Measurements from ENCODE around the gene CACNA2D3.

CACNA2D3 gene

DNA sequence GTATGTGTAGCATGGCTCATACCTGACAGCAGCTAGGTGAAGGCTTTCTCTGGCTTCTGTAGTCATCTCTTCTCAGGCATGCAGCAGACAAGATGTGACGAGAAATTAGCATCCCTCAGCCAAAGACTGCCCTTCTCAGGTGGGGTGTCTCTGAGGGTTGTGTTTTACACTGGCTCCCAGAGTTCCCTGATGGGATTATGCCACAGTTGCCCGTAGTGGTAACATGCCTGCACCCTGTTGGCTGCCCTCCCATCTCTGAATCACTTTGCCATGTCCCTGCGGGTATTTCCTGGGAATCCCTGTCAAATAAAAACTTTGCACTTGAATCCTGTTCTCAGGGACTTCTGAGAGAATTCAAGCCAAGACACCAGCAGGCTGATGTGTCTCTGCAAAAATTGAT lies 735.0 kb downstream of the CACNA2D3 start:
- TF ChIP-seq, protein P1, sequence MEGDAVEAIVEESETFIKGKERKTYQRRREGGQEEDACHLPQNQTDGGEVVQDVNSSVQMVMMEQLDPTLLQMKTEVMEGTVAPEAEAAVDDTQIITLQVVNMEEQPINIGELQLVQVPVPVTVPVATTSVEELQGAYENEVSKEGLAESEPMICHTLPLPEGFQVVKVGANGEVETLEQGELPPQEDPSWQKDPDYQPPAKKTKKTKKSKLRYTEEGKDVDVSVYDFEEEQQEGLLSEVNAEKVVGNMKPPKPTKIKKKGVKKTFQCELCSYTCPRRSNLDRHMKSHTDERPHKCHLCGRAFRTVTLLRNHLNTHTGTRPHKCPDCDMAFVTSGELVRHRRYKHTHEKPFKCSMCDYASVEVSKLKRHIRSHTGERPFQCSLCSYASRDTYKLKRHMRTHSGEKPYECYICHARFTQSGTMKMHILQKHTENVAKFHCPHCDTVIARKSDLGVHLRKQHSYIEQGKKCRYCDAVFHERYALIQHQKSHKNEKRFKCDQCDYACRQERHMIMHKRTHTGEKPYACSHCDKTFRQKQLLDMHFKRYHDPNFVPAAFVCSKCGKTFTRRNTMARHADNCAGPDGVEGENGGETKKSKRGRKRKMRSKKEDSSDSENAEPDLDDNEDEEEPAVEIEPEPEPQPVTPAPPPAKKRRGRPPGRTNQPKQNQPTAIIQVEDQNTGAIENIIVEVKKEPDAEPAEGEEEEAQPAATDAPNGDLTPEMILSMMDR (conservative IDR thresholded peaks at IDR 0.05; ENCODE audit: low read length), result no peak
- DNase-seq (ENCODE audit: low read depth), result no peak
- H3K4me3 ChIP-seq (ENCODE audit: low read length), result no peak overlapping the region

DNA sequence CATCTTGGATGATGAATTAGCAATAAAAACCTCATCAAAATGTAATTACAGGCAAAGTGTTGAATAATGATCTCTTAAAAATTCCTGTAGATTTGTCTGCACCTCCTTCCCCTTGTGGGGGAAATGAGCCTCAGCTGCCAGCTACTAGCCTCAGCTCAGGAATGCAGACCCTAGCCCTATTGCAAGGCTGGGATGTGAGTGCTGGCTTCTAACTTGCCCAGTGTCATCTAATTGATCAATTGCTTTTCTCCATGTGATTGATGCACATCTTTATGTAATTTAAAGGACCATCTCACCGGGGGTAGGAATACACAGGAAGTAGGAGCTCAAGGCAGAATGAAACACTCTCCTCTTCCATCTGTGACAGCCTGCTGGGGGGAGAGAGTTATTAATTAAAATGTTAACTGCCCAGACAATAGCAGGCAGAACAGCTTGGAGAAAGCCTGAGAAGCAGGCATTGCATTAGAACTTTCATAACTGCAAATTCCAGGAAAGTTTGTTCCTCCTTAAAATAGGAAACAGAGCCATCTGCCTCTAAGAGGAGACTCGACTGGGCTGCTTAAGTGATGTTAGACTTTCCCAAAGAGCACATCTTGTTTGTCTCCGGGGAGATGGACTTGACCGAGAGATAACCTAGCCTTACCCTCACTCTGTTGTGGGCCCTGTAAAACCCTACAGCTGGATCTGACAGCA lies 735.9 kb downstream of the CACNA2D3 start:
- peak; percentile 84 for DNase-seq (ENCODE audit: low read depth)
- H3K4me3 ChIP-seq (ENCODE audit: low read length), result no peak overlapping the region
- TF ChIP-seq, protein P1 (conservative IDR thresholded peaks at IDR 0.05; ENCODE audit: low read length), result no peak

DNA sequence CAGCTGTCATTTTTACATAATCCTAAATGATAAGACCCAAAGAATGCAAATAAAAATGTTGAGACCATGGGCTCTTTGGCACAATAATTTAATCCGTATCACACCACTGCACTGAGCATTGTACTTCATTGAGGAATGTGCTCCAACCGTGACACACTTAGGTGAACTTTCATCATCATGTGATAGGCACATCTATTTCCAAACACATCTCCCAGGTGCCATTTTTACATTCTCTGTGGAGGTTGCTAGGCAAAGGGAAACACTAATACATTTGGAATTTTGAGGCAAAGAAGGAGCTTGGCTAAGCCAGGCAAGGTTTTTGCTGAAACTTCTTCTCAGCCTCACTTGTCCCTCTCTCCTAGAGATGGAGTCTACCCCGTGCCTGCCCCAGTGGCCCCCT lies 736.8 kb downstream of the CACNA2D3 start:
- peak; percentile 90 for DNase-seq (ENCODE audit: low read depth)
- H3K4me3 ChIP-seq (ENCODE audit: low read length), result no peak overlapping the region
- TF ChIP-seq, protein P1 (conservative IDR thresholded peaks at IDR 0.05; ENCODE audit: low read length), result no peak

DNA sequence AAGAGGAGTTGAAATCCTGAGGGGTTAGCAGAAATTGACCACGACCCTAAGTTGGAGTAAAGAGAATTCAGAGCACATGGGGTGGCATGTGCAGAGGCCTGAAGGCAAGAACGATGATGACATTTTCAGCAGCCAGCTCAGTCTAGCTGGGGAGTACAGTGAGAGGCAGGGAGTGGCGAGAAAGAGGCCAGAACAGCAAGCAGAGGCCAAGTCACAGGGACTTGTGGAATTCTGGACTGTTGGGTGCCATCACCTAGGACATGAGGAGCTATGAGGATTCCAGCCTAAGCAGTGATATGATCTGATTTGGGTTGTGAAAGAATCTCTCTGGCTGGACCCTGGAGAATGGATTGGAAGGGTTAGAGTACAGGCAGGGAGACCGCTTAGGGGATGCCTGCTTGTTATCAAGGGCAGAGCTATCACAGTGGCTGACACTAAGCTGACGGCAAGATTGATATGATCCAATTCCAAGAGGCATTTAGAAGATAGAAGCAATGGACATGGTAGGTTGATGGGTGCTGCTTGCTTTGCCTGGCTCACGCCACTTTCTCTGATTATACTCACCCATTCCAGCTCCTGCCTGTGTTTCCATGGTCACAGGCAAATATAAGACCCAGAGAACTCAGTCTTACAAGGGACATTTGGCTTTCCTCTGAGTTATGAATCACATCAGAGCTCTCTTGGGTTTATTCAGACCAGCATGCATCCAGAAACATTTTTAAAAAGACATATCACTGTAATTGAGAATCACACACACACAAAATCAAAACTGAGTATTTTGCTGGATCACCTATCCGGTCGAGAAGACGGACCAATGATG lies 739.1 kb downstream of the CACNA2D3 start:
- TF ChIP-seq, protein P1 (conservative IDR thresholded peaks at IDR 0.05; ENCODE audit: low read length), result no peak
- DNase-seq (ENCODE audit: low read depth), result peak; percentile 46
- H3K4me3 ChIP-seq (ENCODE audit: low read length), result no peak overlapping the region

DNA sequence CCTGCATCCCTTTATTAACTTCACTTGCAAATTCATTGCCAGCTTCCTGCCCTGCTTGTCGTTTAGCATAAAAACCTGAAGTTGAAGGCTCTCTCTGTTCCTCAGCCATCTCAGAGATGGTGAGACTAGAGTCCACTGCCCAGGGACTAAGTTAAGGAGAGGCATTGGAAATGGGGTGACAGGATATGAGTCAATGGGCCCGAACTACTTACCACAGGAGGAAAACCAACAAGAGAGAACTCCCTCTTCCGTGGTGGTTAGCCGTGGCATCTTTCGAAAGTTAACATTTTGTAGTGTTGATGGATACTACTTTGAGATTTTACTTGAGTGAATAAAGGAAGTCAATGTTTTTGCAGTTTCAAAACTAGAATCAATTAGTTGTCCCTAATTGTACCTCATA lies 740.2 kb downstream of the CACNA2D3 start:
- TF ChIP-seq, protein P1 (conservative IDR thresholded peaks at IDR 0.05; ENCODE audit: low read length), result no peak
- DNase-seq (ENCODE audit: low read depth), result peak; percentile 34
- no peak overlapping the region for H3K4me3 ChIP-seq (ENCODE audit: low read length)

DNA sequence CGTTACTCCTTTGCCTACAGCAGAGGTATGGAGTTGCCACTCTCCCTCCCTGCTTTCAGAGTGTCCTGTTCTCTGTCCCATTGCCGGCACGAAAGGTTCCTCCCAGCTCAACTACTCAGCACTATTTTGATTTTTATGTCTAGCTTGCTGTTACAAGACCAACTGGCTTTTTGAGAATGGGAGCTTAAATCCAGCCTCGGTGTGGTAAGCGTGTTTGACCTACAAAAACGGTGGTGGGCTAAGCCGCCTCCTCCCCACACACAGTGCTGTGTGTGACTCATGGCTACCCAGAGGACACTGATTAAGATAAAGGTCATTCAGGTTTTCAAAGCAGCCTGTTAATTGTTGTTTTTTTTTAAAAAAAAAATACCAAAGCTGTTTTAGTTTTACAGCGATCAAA lies 741.0 kb downstream of the CACNA2D3 start:
- TF ChIP-seq, protein P1 (conservative IDR thresholded peaks at IDR 0.05; ENCODE audit: low read length), result no peak
- H3K4me3 ChIP-seq (ENCODE audit: low read length), result no peak overlapping the region
- DNase-seq (ENCODE audit: low read depth), result no peak

DNA sequence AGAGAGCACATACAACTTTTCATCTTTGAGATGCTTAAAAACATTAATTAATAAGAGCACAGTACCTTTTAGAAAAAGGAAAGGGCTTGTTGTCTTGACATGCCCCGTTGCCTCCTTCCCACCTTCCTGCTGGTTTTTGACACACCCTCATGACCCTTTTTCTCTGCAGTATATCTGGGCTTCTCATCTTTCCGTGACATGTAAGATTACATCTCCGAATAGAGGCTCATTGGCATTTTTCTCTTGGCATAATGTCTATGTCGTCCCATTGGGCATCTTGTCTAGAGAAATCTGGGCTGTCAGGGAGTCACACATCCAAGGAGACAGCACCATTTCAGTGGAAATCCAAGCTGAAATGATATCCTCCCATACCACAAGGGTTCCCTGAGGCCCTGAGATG lies 741.4 kb downstream of the CACNA2D3 start:
- TF ChIP-seq, protein P1 (conservative IDR thresholded peaks at IDR 0.05; ENCODE audit: low read length), result no peak
- DNase-seq (ENCODE audit: low read depth), result no peak
- H3K4me3 ChIP-seq (ENCODE audit: low read length), result no peak overlapping the region
